Osteocyte (in vitro differentiated cells): ENCODE data around the gene DCAF16. TPM values are rescaled to one million over a fixed set of nuclear protein-coding genes. Genes with fewer than 3 reads are reported as not detected.
A peak's percentile ranks its signal among the peaks of the same experiment; 100 is the strongest.

Experiments
- DNase-seq: peaks from one replicate; pipeline ENCODE4 v3.0.0; 2021; ENCODE audit warnings: mixed read lengths; ENCODE audit not compliant: unreplicated experiment; ENCODE audit errors: extremely low spot score
- H3K27ac Mint-ChIP-seq: one replicate; pipeline ENCODE4 v1.8.0; 2021; ENCODE audit warnings: mild to moderate bottlenecking, mixed read lengths; ENCODE audit not compliant: unreplicated experiment
- H3K27me3 Mint-ChIP-seq: one replicate; pipeline ENCODE4 v1.8.0; 2021; ENCODE audit warnings: mixed read lengths; ENCODE audit not compliant: unreplicated experiment
- H3K36me3 Mint-ChIP-seq: one replicate; pipeline ENCODE4 v1.8.0; 2021; ENCODE audit warnings: mixed read lengths; ENCODE audit not compliant: unreplicated experiment
- H3K4me1 Mint-ChIP-seq: one replicate; pipeline ENCODE4 v1.8.0; 2021; ENCODE audit warnings: mixed read lengths; ENCODE audit not compliant: unreplicated experiment
- H3K4me3 Mint-ChIP-seq: one replicate; pipeline ENCODE4 v1.8.0; 2021; ENCODE audit warnings: mild to moderate bottlenecking, moderate library complexity, mixed read lengths; ENCODE audit not compliant: unreplicated experiment
- H3K9me3 Mint-ChIP-seq: one replicate; pipeline ENCODE4 v1.8.0; 2021; ENCODE audit warnings: mixed read lengths; ENCODE audit not compliant: unreplicated experiment
- CTCF ChIP-seq: fragments of 200-600 bp; sonication (generic); IDR thresholded peaks from 2 replicates; pipeline ENCODE4 v1.5.0; 2021; ENCODE audit warnings: antibody characterized with exemption, mild to moderate bottlenecking, moderate library complexity
- total RNA-seq: library from RNA; stranded (reverse); gene quantifications from 2 replicates; pipeline ENCODE4 v1.2.1, GENCODE V29; 2021

Gene DCAF16
- total RNA-seq, 1 donor from 2014 or later: 53.0 TPM

GRCh38 chr4:17846266-17846665 lies 35.7 kb upstream of the DCAF16 start:
- Mint-ChIP-seq H3K36me3 (peaks cover 15% of the 10 kb centered on the region), H3K4me1 (peaks cover 18% of the 10 kb centered on the region), H3K9me3 (no peaks in the 10 kb centered on the region), H3K27ac (peak overlapping the region; percentile 74), H3K4me3 (no peak overlapping the region), H3K27me3 (no peaks in the 10 kb centered on the region)
- no peak for TF ChIP-seq CTCF
- no peak for DNase-seq

- no peaks in the 10 kb centered on the region for H3K27me3 Mint-ChIP-seq
- H3K36me3 Mint-ChIP-seq: no peaks in the 10 kb centered on the region
- H3K4me3 Mint-ChIP-seq: peak overlapping the region; percentile 47
- H3K4me1 Mint-ChIP-seq: peaks cover 49% of the 10 kb centered on the region
- DNase-seq: no peak
- TF ChIP-seq CTCF: no peak
- H3K27ac Mint-ChIP-seq: peak overlapping the region; percentile 71
- peaks cover 6% of the 10 kb centered on the region for H3K9me3 Mint-ChIP-seq
Measured at GRCh38 chr4:17823871-17824669, 13.5 kb upstream of the DCAF16 start.

- peak; percentile 72 for TF ChIP-seq CTCF
- Mint-ChIP-seq H3K27me3 (no peaks in the 10 kb centered on the region), H3K4me1 (peaks cover 53% of the 10 kb centered on the region), H3K36me3 (no peaks in the 10 kb centered on the region), H3K27ac (peak overlapping the region; percentile 75), H3K4me3 (peak overlapping the region; percentile 59), H3K9me3 (no peaks in the 10 kb centered on the region)
- no peak for DNase-seq
Measured at GRCh38 chr4:17817027-17817426, 6.5 kb upstream of the DCAF16 start.

GRCh38 chr4:17816142-17816541 lies 5.6 kb upstream of the DCAF16 start:
- no peak overlapping the region for H3K4me3 Mint-ChIP-seq
- DNase-seq: no peak
- no peaks in the 10 kb centered on the region for H3K27me3 Mint-ChIP-seq
- peak overlapping the region; percentile 63 for H3K27ac Mint-ChIP-seq
- no peak for TF ChIP-seq CTCF
- no peaks in the 10 kb centered on the region for H3K9me3 Mint-ChIP-seq
- H3K4me1 Mint-ChIP-seq: peaks cover 51% of the 10 kb centered on the region
- H3K36me3 Mint-ChIP-seq: no peaks in the 10 kb centered on the region

GRCh38 chr4:17814140-17814539 lies 3.6 kb upstream of the DCAF16 start:
- H3K36me3 Mint-ChIP-seq: no peaks in the 10 kb centered on the region
- no peak for TF ChIP-seq CTCF
- H3K9me3 Mint-ChIP-seq: no peaks in the 10 kb centered on the region
- H3K4me1 Mint-ChIP-seq: peaks cover 48% of the 10 kb centered on the region
- no peaks in the 10 kb centered on the region for H3K27me3 Mint-ChIP-seq
- DNase-seq: no peak
- H3K4me3 Mint-ChIP-seq: peak overlapping the region; percentile 50
- H3K27ac Mint-ChIP-seq: peak overlapping the region; percentile 95
